HepG2 (cell line): Measurements from ENCODE around the gene CTU2. TPM values are rescaled to one million over a fixed set of nuclear protein-coding genes. Genes with fewer than 3 reads are reported as not detected.

ENCODE experiments used
- ARID2 ChIP-seq: sonication (generic); formaldehyde crosslinking; IDR thresholded peaks from 2 replicates; pipeline ENCODE4 v1.8.1; 2022; ENCODE audit warnings: mild to moderate bottlenecking, missing genetic modification reagents, borderline replicate concordance
- GABPA ChIP-seq, 2 experiments: IDR thresholded peaks; 2 replicates each; pipeline ENCODE4 v1.6.1; 2011 to 2016; ENCODE audit warnings: low read depth in 2 of 2, low read length in 1 of 2, missing biosample characterization in 1 of 2, missing genetic modification characterization in 1 of 2
- JUNB ChIP-seq: sonication (generic); formaldehyde crosslinking; IDR thresholded peaks from 2 replicates; pipeline ENCODE4 v1.8.0; 2022; ENCODE audit warnings: missing genetic modification reagents, mild to moderate bottlenecking, borderline replicate concordance
- NR3C1 ChIP-seq: sonication (generic); formaldehyde crosslinking; IDR thresholded peaks from 2 replicates; pipeline ENCODE4 v1.4.0; 2020; ENCODE audit warnings: missing genetic modification reagents
- SETDB1 ChIP-seq: sonication (generic); formaldehyde crosslinking; IDR thresholded peaks from 2 replicates; pipeline ENCODE4 v1.5.1; 2020; ENCODE audit warnings: missing genetic modification reagents, mild to moderate bottlenecking, borderline replicate concordance
- TCF12 ChIP-seq, 2 experiments: fragments of 450-650 bp in 1 of 2; sonication (generic) in 1 of 2; formaldehyde crosslinking in 1 of 2; IDR thresholded peaks; 2 replicates each; pipeline versions ENCODE4 v1.6.1 to v1.8.0; 2017 to 2022; ENCODE audit warnings: antibody characterized with exemption in 1 of 2, mild to moderate bottlenecking in 1 of 2, missing genetic modification reagents in 1 of 2, moderate library complexity in 1 of 2
- TP53 ChIP-seq: sonication (generic); formaldehyde crosslinking; conservative IDR thresholded peaks from 2 replicates; pipeline ENCODE4 v1.4.0; 2020; ENCODE audit warnings: missing genetic modification reagents
- ZBTB1 ChIP-seq: sonication (generic); formaldehyde crosslinking; IDR thresholded peaks from 2 replicates; pipeline ENCODE4 v1.4.0; 2020; ENCODE audit warnings: missing genetic modification reagents, borderline replicate concordance
- ZFY ChIP-seq: sonication (generic); formaldehyde crosslinking; IDR thresholded peaks from 2 replicates; pipeline ENCODE4 v1.4.0; 2020; ENCODE audit warnings: missing genetic modification reagents
- ZNF562 ChIP-seq: sonication (generic); formaldehyde crosslinking; IDR thresholded peaks from 2 replicates; pipeline ENCODE4 v1.8.0; 2022; ENCODE audit warnings: missing genetic modification reagents, borderline replicate concordance
- ZNF674 ChIP-seq: sonication (generic); formaldehyde crosslinking; IDR thresholded peaks from 2 replicates; pipeline ENCODE4 v1.5.0; 2020; ENCODE audit warnings: low read depth, mild to moderate bottlenecking, missing genetic modification reagents
- ZNF724P ChIP-seq: sonication (generic); formaldehyde crosslinking; IDR thresholded peaks from 2 replicates; pipeline ENCODE4 v1.8.0; 2022; ENCODE audit warnings: missing genetic modification reagents, borderline replicate concordance
- ZNF782 ChIP-seq: sonication (generic); formaldehyde crosslinking; IDR thresholded peaks from 2 replicates; pipeline ENCODE4 v1.4.0; 2020; ENCODE audit warnings: missing genetic modification reagents, mild to moderate bottlenecking, borderline replicate concordance
- polyA plus RNA-seq, 8 experiments: library from polyadenylated mRNA; depleted of rRNA in 3 of 8; stranded (reverse) in 7 of 8; unstranded in 1 of 8; fragments of >200 nt; fragmentation: Illumina TruSeq in 4 of 8; extraction: Trizol in 4 of 8; gene quantifications; 2 replicates each; pipeline versions ENCODE4 v1.2.1 to v1.2.3, GENCODE V29; 2011 to 2016; ENCODE audit warnings: low read depth in 4 of 8, missing spikeins in 1 of 8, mixed read lengths in 1 of 8; ENCODE audit not compliant: insufficient read depth in 1 of 8
- total RNA-seq, 5 experiments: library from RNA; depleted of rRNA; stranded (reverse); fragments of >200 nt; fragmentation: Illumina TruSeq; extraction: Trizol; gene quantifications; 2 replicates each; pipeline ENCODE4 v1.2.3, GENCODE V29; 2016; ENCODE audit warnings: low read depth in 1 of 5
- TF ChIP-seq, protein P1 (sequence below): sonication (generic); formaldehyde crosslinking; IDR thresholded peaks from 2 replicates; pipeline ENCODE4 v1.5.0; 2020; ENCODE audit warnings: mild to moderate bottlenecking, missing genetic modification reagents, borderline replicate concordance
- TF ChIP-seq, protein P2 (sequence below), 2 experiments: sonication (generic) in 1 of 2; formaldehyde crosslinking in 1 of 2; IDR thresholded peaks; 2 replicates each; pipeline versions ENCODE4 v1.6.1 to v1.9.0; 2014 to 2022; ENCODE audit warnings: antibody characterized with exemption in 1 of 2, borderline replicate concordance in 1 of 2, inconsistent platforms in 1 of 2, low read depth in 1 of 2, missing genetic modification reagents in 1 of 2
- TF ChIP-seq, protein P3 (sequence below): IDR thresholded peaks from 2 replicates; pipeline ENCODE4 v1.6.1; 2012; ENCODE audit warnings: low read length, improper control_type of control experiment

The CTU2 gene
- total and polyA plus RNA-seq, 2 of the 13 experiments (the other 11 are each of a cell fraction or from before 2014, with no cell fraction given) = 13.3 to 21.9 TPM

DNA sequence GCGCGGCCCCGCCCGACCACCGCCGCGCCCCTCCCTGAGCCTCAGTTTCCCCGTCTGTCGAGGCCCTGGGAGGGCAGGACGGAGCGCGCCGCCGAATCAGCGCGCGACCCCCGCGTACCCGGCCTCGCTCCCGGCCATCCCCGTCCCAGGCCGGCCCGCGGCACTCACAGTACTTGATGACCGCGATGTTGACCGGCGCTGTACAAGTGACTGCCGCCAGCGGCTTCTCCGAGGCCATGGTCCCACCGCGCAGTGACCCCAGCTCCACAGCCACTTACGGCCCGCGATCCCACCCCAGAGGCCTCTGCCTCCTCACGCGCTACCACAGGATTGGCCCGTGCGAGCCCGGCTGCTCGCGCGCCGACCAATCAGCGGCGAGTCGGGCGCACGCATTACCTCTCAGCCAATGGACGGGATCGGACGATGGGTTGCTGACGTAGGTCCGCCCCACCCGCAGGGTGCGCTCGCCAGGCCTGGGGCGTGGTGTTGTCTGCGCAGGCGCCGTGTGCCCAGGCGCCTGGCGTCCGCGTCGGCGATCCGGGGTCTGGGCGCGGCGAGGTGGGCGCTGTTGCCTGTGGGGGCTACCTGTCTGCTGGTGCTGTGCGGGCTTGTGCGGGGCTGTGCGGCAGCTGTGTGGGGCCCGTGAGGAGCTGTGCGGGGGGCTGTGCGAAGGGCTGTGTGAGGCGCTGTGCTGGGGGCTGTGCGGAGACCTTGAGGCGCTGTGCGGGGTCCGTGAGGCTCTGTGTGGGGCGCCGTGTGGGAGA, 43.3 kb upstream of the CTU2 start, which contains the start of gene MVD (continued):
- TF ChIP-seq, protein P1, sequence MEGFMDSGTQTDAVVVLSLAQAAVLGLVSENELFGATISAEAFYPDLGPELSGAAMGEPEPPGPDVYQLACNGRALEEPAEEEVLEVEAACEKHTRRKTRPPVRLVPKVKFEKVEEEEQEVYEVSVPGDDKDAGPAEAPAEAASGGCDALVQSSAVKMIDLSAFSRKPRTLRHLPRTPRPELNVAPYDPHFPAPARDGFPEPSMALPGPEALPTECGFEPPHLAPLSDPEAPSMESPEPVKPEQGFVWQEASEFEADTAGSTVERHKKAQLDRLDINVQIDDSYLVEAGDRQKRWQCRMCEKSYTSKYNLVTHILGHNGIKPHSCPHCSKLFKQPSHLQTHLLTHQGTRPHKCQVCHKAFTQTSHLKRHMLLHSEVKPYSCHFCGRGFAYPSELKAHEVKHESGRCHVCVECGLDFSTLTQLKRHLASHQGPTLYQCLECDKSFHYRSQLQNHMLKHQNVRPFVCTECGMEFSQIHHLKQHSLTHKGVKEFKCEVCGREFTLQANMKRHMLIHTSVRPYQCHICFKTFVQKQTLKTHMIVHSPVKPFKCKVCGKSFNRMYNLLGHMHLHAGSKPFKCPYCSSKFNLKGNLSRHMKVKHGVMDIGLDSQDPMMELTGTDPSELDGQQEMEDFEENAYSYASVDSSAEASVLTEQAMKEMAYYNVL = peak; percentile 58; the same call in 1 of the 2 replicates
- TF ChIP-seq, protein P2, sequence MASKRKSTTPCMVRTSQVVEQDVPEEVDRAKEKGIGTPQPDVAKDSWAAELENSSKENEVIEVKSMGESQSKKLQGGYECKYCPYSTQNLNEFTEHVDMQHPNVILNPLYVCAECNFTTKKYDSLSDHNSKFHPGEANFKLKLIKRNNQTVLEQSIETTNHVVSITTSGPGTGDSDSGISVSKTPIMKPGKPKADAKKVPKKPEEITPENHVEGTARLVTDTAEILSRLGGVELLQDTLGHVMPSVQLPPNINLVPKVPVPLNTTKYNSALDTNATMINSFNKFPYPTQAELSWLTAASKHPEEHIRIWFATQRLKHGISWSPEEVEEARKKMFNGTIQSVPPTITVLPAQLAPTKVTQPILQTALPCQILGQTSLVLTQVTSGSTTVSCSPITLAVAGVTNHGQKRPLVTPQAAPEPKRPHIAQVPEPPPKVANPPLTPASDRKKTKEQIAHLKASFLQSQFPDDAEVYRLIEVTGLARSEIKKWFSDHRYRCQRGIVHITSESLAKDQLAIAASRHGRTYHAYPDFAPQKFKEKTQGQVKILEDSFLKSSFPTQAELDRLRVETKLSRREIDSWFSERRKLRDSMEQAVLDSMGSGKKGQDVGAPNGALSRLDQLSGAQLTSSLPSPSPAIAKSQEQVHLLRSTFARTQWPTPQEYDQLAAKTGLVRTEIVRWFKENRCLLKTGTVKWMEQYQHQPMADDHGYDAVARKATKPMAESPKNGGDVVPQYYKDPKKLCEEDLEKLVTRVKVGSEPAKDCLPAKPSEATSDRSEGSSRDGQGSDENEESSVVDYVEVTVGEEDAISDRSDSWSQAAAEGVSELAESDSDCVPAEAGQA (IDR thresholded peaks at IDR 0.05; ENCODE audit: low read depth) = peak; percentile 61; the same call in 1 of the 2 replicates
- TF ChIP-seq, protein P2 (CRISPR knock-in tag; IDR thresholded peaks at IDR 0.05; ENCODE audit: borderline replicate concordance) = no peak
- TF ChIP-seq ZNF674 (CRISPR knock-in tag) (peak; percentile 97), NR3C1 (CRISPR knock-in tag) (no peak), SETDB1 (CRISPR knock-in tag) (no peak), ZNF782 (peak; percentile 78; the same call in 1 of the 2 replicates), ZNF562 (CRISPR knock-in tag) (no peak), ARID2 (CRISPR knock-in tag) (peak; percentile 70; the same call in 1 of the 2 replicates), GABPA (IDR thresholded peaks at IDR 0.05; ENCODE audit: low read depth, low read length) (no peak), GABPA (CRISPR knock-in tag; IDR thresholded peaks at IDR 0.05; ENCODE audit: low read depth) (no peak), ZNF724P (CRISPR knock-in tag) (peak; percentile 89; the same call in 1 of the 2 replicates), ZBTB1 (CRISPR knock-in tag) (peak; percentile 21; the same call in 1 of the 2 replicates), ZFY (peak; percentile 94), JUNB (CRISPR knock-in tag) (no peak), TCF12 (IDR thresholded peaks at IDR 0.05) (no peak), TCF12 (CRISPR knock-in tag; IDR thresholded peaks at IDR 0.05) (no peak), TP53 (CRISPR knock-in tag) (peak; percentile 28; the same call in 1 of the 2 replicates)
- TF ChIP-seq, protein P3, sequence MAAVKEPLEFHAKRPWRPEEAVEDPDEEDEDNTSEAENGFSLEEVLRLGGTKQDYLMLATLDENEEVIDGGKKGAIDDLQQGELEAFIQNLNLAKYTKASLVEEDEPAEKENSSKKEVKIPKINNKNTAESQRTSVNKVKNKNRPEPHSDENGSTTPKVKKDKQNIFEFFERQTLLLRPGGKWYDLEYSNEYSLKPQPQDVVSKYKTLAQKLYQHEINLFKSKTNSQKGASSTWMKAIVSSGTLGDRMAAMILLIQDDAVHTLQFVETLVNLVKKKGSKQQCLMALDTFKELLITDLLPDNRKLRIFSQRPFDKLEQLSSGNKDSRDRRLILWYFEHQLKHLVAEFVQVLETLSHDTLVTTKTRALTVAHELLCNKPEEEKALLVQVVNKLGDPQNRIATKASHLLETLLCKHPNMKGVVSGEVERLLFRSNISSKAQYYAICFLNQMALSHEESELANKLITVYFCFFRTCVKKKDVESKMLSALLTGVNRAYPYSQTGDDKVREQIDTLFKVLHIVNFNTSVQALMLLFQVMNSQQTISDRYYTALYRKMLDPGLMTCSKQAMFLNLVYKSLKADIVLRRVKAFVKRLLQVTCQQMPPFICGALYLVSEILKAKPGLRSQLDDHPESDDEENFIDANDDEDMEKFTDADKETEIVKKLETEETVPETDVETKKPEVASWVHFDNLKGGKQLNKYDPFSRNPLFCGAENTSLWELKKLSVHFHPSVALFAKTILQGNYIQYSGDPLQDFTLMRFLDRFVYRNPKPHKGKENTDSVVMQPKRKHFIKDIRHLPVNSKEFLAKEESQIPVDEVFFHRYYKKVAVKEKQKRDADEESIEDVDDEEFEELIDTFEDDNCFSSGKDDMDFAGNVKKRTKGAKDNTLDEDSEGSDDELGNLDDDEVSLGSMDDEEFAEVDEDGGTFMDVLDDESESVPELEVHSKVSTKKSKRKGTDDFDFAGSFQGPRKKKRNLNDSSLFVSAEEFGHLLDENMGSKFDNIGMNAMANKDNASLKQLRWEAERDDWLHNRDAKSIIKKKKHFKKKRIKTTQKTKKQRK = no peak
